Peyer's patch (tissue), 4 donors: Measurements from ENCODE around the gene PKDCC. TPM values are rescaled to one million over a fixed set of nuclear protein-coding genes. Genes with fewer than 3 reads are reported as not detected.

Source experiments
- DNase-seq, 3 donors: peaks; one replicate each; pipeline ENCODE4 v3.0.0-alpha.2; 2017 to 2019
- H3K27ac ChIP-seq, 4 donors: fragments of 200-600 bp; sonication (generic); one replicate each; pipeline ENCODE4 v1.5.1; 2016 to 2019
- H3K27me3 ChIP-seq, 2 donors: fragments of 200-600 bp; sonication (generic); one replicate each; pipeline ENCODE4 v1.5.1; 2019
- H3K36me3 ChIP-seq, 3 donors: fragments of 200-600 bp; sonication (generic); one replicate each; pipeline ENCODE4 v1.5.1; 2016 to 2019
- H3K4me1 ChIP-seq, 4 donors: fragments of 200-600 bp; sonication (generic); one replicate each; pipeline ENCODE4 v1.5.1; 2016 to 2019
- H3K4me3 ChIP-seq, 4 donors: fragments of 200-600 bp; sonication (generic); 1 replicate in 3 of 4; 2 replicates in 1 of 4; pipeline ENCODE4 v1.5.1; 2016 to 2019; ENCODE audit warnings: mild to moderate bottlenecking in 1 of 4
- H3K9me3 ChIP-seq, 4 donors: fragments of 200-600 bp; sonication (generic); one replicate each; pipeline ENCODE4 v1.5.1; 2016 to 2019; ENCODE audit warnings: mild to moderate bottlenecking in 1 of 4
- CTCF ChIP-seq, 6 experiments: fragments of 450-650 bp in 4 of 6; fragments of 200-600 bp in 2 of 6; sonication (generic) in 1 of 6; IDR thresholded peaks; one replicate each; pipeline ENCODE4 v1.5.1; 2017 to 2019; ENCODE audit warnings: antibody characterized with exemption in 6 of 6, mild to moderate bottlenecking in 3 of 6, moderate library complexity in 1 of 6
- POLR2A ChIP-seq, 2 donors: fragments of 450-650 bp; IDR thresholded peaks; one replicate each; pipeline ENCODE4 v1.5.1; 2017; ENCODE audit warnings: antibody characterized with exemption in 2 of 2, mild to moderate bottlenecking in 2 of 2, moderate library complexity in 2 of 2
- total RNA-seq, 4 donors: library from RNA; depleted of rRNA; stranded (reverse); fragments of >200 nt; gene quantifications; one replicate each; pipeline ENCODE4 v1.1.0, GENCODE V29; 2016

The PKDCC gene
- total RNA-seq, 4 donors from 2014 or later: 113 to 210 (median 157) TPM

GRCh38 chr2:42028571-42029148, 19.2 kb upstream of the PKDCC start:
- Histone ChIP-seq H3K27ac (no peak overlapping the region), H3K27me3 (no peaks in the 10 kb centered on the region), H3K4me3 (no peak overlapping the region), H3K9me3 (no peaks in the 10 kb centered on the region), H3K36me3 (no peaks in the 10 kb centered on the region), H3K4me1 (peaks cover 0 to 3% (median 0%) of the 10 kb centered on the region in 4 donors)
- TF ChIP-seq CTCF (IDR thresholded peaks at IDR 0.05): no peak
- no peak for TF ChIP-seq POLR2A (IDR thresholded peaks at IDR 0.05)
- no peak for DNase-seq

GRCh38 chr2:42029171-42029570, 18.6 kb upstream of the PKDCC start:
- H3K4me1 ChIP-seq: peaks cover 0 to 3% (median 0%) of the 10 kb centered on the region in 4 donors
- no peak overlapping the region for H3K4me3 ChIP-seq
- DNase-seq: no peak
- H3K36me3 ChIP-seq: no peaks in the 10 kb centered on the region
- TF ChIP-seq POLR2A (IDR thresholded peaks at IDR 0.05): no peak
- TF ChIP-seq CTCF (IDR thresholded peaks at IDR 0.05): no peak
- no peaks in the 10 kb centered on the region for H3K27me3 ChIP-seq
- no peaks in the 10 kb centered on the region for H3K9me3 ChIP-seq
- no peak overlapping the region for H3K27ac ChIP-seq

- Histone ChIP-seq H3K27me3 (no peaks in the 10 kb centered on the region), H3K27ac (no peak overlapping the region), H3K9me3 (no peaks in the 10 kb centered on the region), H3K4me1 (peaks cover 0 to 3% (median 0%) of the 10 kb centered on the region in 4 donors), H3K36me3 (no peaks in the 10 kb centered on the region), H3K4me3 (no peak overlapping the region)
- TF ChIP-seq CTCF (IDR thresholded peaks at IDR 0.05) (no peak), POLR2A (IDR thresholded peaks at IDR 0.05) (no peak)
- DNase-seq: no peak
Measured at GRCh38 chr2:42029639-42030199, 18.1 kb upstream of the PKDCC start.

GRCh38 chr2:42030200-42030759, 17.5 kb upstream of the PKDCC start:
- Histone ChIP-seq H3K36me3 (no peaks in the 10 kb centered on the region), H3K4me1 (peaks cover 0 to 3% (median 0%) of the 10 kb centered on the region in 4 donors), H3K4me3 (no peak overlapping the region), H3K27me3 (no peaks in the 10 kb centered on the region), H3K27ac (no peak overlapping the region), H3K9me3 (no peaks in the 10 kb centered on the region)
- TF ChIP-seq CTCF (IDR thresholded peaks at IDR 0.05) (no peak), POLR2A (IDR thresholded peaks at IDR 0.05) (no peak)
- no peak for DNase-seq

- Histone ChIP-seq H3K27me3 (no peaks in the 10 kb centered on the region), H3K4me3 (no peak overlapping the region), H3K36me3 (no peaks in the 10 kb centered on the region), H3K9me3 (no peaks in the 10 kb centered on the region), H3K27ac (no peak overlapping the region), H3K4me1 (peaks cover 0 to 3% (median 0%) of the 10 kb centered on the region in 4 donors)
- DNase-seq: no peak
- TF ChIP-seq POLR2A (IDR thresholded peaks at IDR 0.05): no peak
Measured at GRCh38 chr2:42030829-42031228, 17.0 kb upstream of the PKDCC start.
